ENCODE results near the gene DACH1. TPM values are rescaled to one million over a fixed set of nuclear protein-coding genes. Genes with fewer than 3 reads are reported as not detected.

DACH1 gene
- total and polyA plus RNA-seq, 9 of the 15 experiments (the other 6 are each of a cell fraction or from before 2014, with no cell fraction given), result 0.04 to 0.07 (median 0.04) TPM; not detected in 2

- Histone ChIP-seq H3K4me2 (ENCODE audit: insufficient read depth, low read length) (no peak overlapping the region), H3K27ac (ENCODE audit: extremely low read depth, low read depth, low read length) (no peak overlapping the region), H3K9me1 (ENCODE audit: control insufficient read depth, insufficient read depth, low read length) (no peaks in the 10 kb centered on the region), H2AFZ (ENCODE audit: low read depth, low read length) (no peak overlapping the region), H3K4me1 (replicated peaks in 1 of 2; ENCODE audit: control insufficient read depth in 2 of 2, insufficient read depth in 2 of 2, low read length in 2 of 2) (no peaks in the 10 kb centered on the region), H3K4me3 (no peak overlapping the region), H4K20me1 (replicated peaks; ENCODE audit: control insufficient read depth, insufficient read depth, low read length) (no peaks in the 10 kb centered on the region), H3K36me3 (ENCODE audit: control insufficient read depth, insufficient read depth, low read length) (no peaks in the 10 kb centered on the region), H3K79me2 (ENCODE audit: control insufficient read depth, insufficient read depth, low read length) (no peaks in the 10 kb centered on the region), H3K27me3 (ENCODE audit: control insufficient read depth in 2 of 2, insufficient read depth in 2 of 2, low read length in 2 of 2) (no peaks in the 10 kb centered on the region), H3K9ac (ENCODE audit: insufficient read depth in 1 of 2, low read depth in 2 of 2, low read length in 2 of 2) (no peak overlapping the region), H3K9me3 (replicated peaks; ENCODE audit: control insufficient read depth, insufficient read depth, low read depth, low read length) (no peaks in the 10 kb centered on the region)
- in situ Hi-C loops (cut with MboI), result no loop called here
- POLR2A ChIA-PET, result no interaction called here
- 0% methylated on average over 2 of the region's 2 CpGs for WGBS (ENCODE audit: insufficient coverage, low coverage, missing lambda C conversion rate)
- TF ChIP-seq CREB5 (CRISPR knock-in tag; IDR thresholded peaks at IDR 0.05) (no peak), RFX1 (IDR thresholded peaks at IDR 0.05) (no peak), SRSF3 (IDR thresholded peaks at IDR 0.05; ENCODE audit: insufficient read depth, low read length) (no peak), POLR2H (tag; IDR thresholded peaks at IDR 0.05; ENCODE audit: low read depth) (no peak), PHB (CRISPR knock-in tag; IDR thresholded peaks at IDR 0.05) (no peak)
- no peak for ATAC-seq
- CTCF ChIA-PET (ENCODE audit: low intra/inter-chr PET ratio), result no interaction called here
- intact Hi-C loops (cut with micrococcal nuclease), result no loop called here
- no peak for DNase-seq (ENCODE audit: extremely low read depth in 1 of 4, low spot score in 3 of 4)
- no peak for FAIRE-seq
- no TSS peak for BruUV-seq (replicated peaks)
These were observed 373.8 kb downstream of the DACH1 start for GRCh38 chr13:71493189-71493588.

- CTCF ChIA-PET (ENCODE audit: low intra/inter-chr PET ratio), result no interaction called here
- Histone ChIP-seq H3K27me3 (ENCODE audit: control insufficient read depth in 2 of 2, insufficient read depth in 2 of 2, low read length in 2 of 2) (no peaks in the 10 kb centered on the region), H3K9ac (ENCODE audit: insufficient read depth in 1 of 2, low read depth in 2 of 2, low read length in 2 of 2) (no peak overlapping the region), H3K79me2 (ENCODE audit: control insufficient read depth, insufficient read depth, low read length) (no peaks in the 10 kb centered on the region), H3K27ac (ENCODE audit: extremely low read depth, low read depth, low read length) (no peak overlapping the region), H4K20me1 (replicated peaks; ENCODE audit: control insufficient read depth, insufficient read depth, low read length) (no peaks in the 10 kb centered on the region), H3K4me2 (ENCODE audit: insufficient read depth, low read length) (no peak overlapping the region), H3K4me1 (replicated peaks in 1 of 2; ENCODE audit: control insufficient read depth in 2 of 2, insufficient read depth in 2 of 2, low read length in 2 of 2) (no peaks in the 10 kb centered on the region), H3K36me3 (ENCODE audit: control insufficient read depth, insufficient read depth, low read length) (no peaks in the 10 kb centered on the region), H3K9me3 (replicated peaks; ENCODE audit: control insufficient read depth, insufficient read depth, low read depth, low read length) (no peaks in the 10 kb centered on the region), H3K9me1 (ENCODE audit: control insufficient read depth, insufficient read depth, low read length) (no peaks in the 10 kb centered on the region), H2AFZ (ENCODE audit: low read depth, low read length) (no peak overlapping the region), H3K4me3 (no peak overlapping the region)
- BruUV-seq (replicated peaks), result no TSS peak
- FAIRE-seq, result no peak
- TF ChIP-seq MAFK (IDR thresholded peaks at IDR 0.05; ENCODE audit: low read length), result no peak
- no peak for TF ChIP-seq ZNF239 (CRISPR knock-in tag; IDR thresholded peaks at IDR 0.05)
- TF ChIP-seq ZFX (CRISPR knock-in tag; IDR thresholded peaks at IDR 0.05), result no peak
- no peak for TF ChIP-seq CEBPG (CRISPR knock-in tag; IDR thresholded peaks at IDR 0.05)
- no peak for TF ChIP-seq CEBPG (tag; conservative IDR thresholded peaks at IDR 0.05 in 1 of 2, IDR thresholded peaks at IDR 0.05 in 1 of 2)
- POLR2A ChIA-PET, result no interaction called here
- no peak for DNase-seq (ENCODE audit: extremely low read depth in 1 of 4, low spot score in 3 of 4)
- intact Hi-C loops (cut with micrococcal nuclease), result no loop called here
- no peak for ATAC-seq
- in situ Hi-C loops (cut with MboI), result no loop called here
These were observed 374.6 kb downstream of the DACH1 start for GRCh38 chr13:71492346-71492871.

Data from K562 (cell line).